Stimulated activated CD4-positive, alpha-beta T cell treated with anti-CD3 and anti-CD28 coated beads, Interleukin-1b, Interleukin-23, amount 100 ng/mL, for 48 hours (primary cell): Measurements from ENCODE around the gene TTC23L.
"Not testable (repeated sequence)": the region's sequence is repeated elsewhere in the genome, so short reads cannot be mapped to it uniquely, and the experiment has no call there.

Source experiments
- DNase-seq: peaks from one replicate; pipeline ENCODE4 v3.0.0-alpha.2; 2020

TTC23L gene

GRCh38 chr5:34881246-34881645, 42.3 kb downstream of the TTC23L start:
- no peak for DNase-seq

- no peak for DNase-seq
Observed at GRCh38 chr5:34886392-34887119, 47.6 kb downstream of the TTC23L start.

GRCh38 chr5:34889394-34889793, 50.4 kb downstream of the TTC23L start:
- DNase-seq = no peak

GRCh38 chr5:34891981-34892380, 53.0 kb downstream of the TTC23L start:
- no peak for DNase-seq

GRCh38 chr5:34892414-34892813, 53.5 kb downstream of the TTC23L start:
- DNase-seq = no peak

GRCh38 chr5:34894716-34895115, 55.8 kb downstream of the TTC23L start:
- no peak for DNase-seq

GRCh38 chr5:34895641-34896419, 56.9 kb downstream of the TTC23L start:
- DNase-seq = no peak

- no peak for DNase-seq
Observed at GRCh38 chr5:34897646-34898045, 58.7 kb downstream of the TTC23L start.

GRCh38 chr5:34898258-34898895, 59.4 kb downstream of the TTC23L start:
- peak; percentile 47 for DNase-seq

- no peak for DNase-seq
Observed at GRCh38 chr5:34899066-34899465, 60.1 kb downstream of the TTC23L start.

GRCh38 chr5:34900652-34901051, 61.7 kb downstream of the TTC23L start:
- no peak for DNase-seq

GRCh38 chr5:34903260-34903659, 64.3 kb downstream of the TTC23L start:
- no peak for DNase-seq

GRCh38 chr5:34905564-34905963, 66.6 kb downstream of the TTC23L start:
- DNase-seq = no peak

- DNase-seq = no peak
Observed at GRCh38 chr5:34913072-34913471, 74.1 kb downstream of the TTC23L start.

- DNase-seq = peak; percentile 13
Observed at GRCh38 chr5:34914671-34915138, 75.7 kb downstream of the TTC23L start.

- DNase-seq = peak; percentile 96
Observed at GRCh38 chr5:34915139-34915855, 76.3 kb downstream of the TTC23L start, which contains the start of the genes BRIX1 and RAD1. TSS of gene BRIX1 (plus strand) at chr5:34915711. CDS start at chr5:34915739, 28 bp downstream. TSS of gene RAD1 (minus strand) at chr5:34915504. CDS start at chr5:34914892, 612 bp downstream.

- DNase-seq = no peak
Observed at GRCh38 chr5:34915856-34916192, 76.9 kb downstream of the TTC23L start.

- DNase-seq = no peak
Observed at GRCh38 chr5:34916518-34916917, 77.6 kb downstream of the TTC23L start.

GRCh38 chr5:34918025-34918424, 79.1 kb downstream of the TTC23L start:
- no peak for DNase-seq

GRCh38 chr5:34919077-34919476, 80.1 kb downstream of the TTC23L start:
- DNase-seq = no peak

GRCh38 chr5:34923256-34923655, 84.3 kb downstream of the TTC23L start:
- not testable (repeated sequence) for DNase-seq

GRCh38 chr5:34923694-34924461, 84.9 kb downstream of the TTC23L start:
- peak; percentile 44 for DNase-seq
